HG03457 (cell line): ENCODE measurements around the gene METRNL.
"Not testable (repeated sequence)": the region's sequence is repeated elsewhere in the genome, so short reads cannot be mapped to it uniquely, and the experiment has no call there.

ENCODE experiments used
- ATAC-seq: cut with Tn5 transposase; IDR thresholded peaks from one replicate; pipeline ENCODE4 v1.9.1; 2021; ENCODE audit warnings: moderate number of reproducible peaks; ENCODE audit not compliant: unreplicated experiment

Gene METRNL, protein sequence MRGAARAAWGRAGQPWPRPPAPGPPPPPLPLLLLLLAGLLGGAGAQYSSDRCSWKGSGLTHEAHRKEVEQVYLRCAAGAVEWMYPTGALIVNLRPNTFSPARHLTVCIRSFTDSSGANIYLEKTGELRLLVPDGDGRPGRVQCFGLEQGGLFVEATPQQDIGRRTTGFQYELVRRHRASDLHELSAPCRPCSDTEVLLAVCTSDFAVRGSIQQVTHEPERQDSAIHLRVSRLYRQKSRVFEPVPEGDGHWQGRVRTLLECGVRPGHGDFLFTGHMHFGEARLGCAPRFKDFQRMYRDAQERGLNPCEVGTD

DNA sequence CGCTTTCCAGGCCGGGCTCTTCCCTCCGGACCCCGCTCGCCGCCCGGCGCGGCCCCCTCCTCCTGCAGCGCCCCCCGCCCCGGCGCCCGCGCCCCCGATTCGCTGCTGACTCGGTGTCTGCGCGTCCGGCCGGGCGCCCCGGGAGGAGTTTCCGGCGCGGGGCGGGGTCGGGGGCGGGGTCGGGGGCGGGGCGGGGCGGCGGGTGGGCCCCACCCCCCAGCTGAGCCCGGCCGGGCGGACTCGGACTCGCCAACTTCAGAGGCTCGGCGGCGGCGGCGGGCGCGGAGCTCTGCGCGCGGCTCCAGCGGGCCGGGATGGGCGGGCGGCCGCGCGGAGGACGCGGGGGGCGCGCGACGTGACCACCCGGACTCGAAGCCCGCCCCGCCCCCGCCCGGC lies at the start of gene METRNL:
METRNL (plus strand) TSS at position 258 of the 396 bp plus-strand sequence. CDS start 207 bp downstream, outside the sequence.
- no peak for ATAC-seq

DNA sequence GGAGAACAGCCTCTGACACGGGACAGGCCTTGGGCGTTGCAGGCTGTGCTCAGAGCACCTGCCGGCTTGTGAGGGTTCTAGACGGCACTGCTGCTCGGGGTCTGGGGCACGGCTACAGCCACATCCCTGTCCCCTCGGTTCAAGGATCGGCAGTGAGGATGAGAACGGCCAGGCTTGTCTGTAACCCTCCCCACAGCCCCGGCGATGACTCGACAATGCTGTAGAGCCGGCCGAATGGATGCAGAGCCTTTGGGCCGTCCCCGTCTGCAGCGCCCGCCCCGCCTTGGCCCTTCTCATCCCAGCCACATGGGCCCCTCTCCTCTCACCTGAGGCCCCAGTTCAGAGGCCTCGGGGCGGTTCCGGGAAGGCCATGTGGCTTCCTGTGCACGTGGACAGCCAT lies 49.0 kb upstream of the METRNL start:
- ATAC-seq: no peak

DNA sequence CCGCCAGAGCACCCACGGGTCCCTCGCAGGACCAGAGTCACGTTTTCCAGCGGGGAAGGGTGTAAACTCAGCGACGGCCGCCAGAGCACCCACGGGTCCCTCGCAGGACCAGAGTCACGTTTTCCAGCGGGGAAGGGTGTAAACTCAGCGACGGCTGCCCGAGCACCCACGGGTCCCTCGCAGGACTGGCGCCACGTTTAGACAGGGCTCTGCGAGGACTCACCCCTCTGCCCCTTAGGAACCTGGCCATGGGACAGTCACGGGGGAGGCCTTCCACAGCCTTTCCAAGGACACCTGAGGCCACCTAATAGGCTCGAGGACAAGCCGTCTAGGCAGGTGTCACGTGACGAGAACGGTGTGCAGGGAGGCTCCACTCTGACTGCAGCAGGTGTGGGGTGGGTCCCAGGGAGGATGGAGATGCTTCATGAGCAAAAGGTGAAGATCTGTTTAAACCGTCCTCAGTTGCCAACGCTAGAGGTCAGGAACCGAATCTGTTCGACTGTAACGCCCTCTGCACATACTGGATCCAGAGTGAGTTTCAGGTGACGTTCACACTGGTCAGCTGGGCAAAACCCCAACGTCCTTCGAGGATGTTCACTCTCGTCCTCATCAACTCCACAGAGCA lies 48.0 kb upstream of the METRNL start:
- no peak for ATAC-seq

DNA sequence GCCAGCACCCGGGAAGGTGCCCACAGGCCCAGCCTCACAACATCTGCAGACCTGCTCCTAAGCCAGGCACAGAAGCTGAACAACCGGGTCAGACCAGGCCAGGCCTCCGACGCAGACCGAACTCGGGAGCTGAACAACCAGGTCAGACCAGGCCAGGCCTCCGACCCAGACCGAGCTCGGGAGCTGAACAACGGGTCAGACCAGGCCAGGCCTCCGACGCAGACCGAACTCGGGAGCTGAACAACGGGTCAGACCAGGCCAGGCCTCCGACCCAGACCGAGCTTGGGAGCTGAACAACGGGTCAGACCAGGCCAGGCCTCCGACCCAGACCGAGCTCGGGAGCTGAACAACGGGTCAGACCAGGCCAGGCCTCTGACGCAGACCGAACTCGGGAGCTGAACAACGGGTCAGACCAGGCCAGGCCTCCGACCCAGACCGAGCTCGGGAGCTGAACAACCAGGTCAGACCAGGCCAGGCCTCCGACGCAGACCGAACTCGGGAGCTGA lies 47.4 kb upstream of the METRNL start:
- not testable (repeated sequence) for ATAC-seq

DNA sequence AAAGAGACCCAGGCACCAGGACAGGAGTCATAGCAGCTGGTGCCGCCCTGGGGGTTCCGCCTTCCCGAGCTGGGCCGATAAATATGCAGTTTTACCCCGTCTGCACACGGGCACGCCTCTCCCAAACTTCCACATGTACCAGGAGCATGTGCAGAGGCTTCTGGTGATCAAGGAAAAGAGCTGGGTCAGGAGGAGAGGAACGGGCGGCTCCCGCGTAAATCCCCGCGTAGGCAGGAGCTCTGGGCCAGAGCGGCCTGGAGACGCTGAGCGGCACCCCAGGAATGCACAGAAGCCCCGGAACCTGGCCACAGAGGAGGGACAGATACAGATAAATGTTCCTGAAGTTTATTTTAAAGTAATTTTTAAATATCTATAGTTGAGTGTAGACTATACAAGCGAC lies 46.6 kb upstream of the METRNL start:
- ATAC-seq: no peak

DNA sequence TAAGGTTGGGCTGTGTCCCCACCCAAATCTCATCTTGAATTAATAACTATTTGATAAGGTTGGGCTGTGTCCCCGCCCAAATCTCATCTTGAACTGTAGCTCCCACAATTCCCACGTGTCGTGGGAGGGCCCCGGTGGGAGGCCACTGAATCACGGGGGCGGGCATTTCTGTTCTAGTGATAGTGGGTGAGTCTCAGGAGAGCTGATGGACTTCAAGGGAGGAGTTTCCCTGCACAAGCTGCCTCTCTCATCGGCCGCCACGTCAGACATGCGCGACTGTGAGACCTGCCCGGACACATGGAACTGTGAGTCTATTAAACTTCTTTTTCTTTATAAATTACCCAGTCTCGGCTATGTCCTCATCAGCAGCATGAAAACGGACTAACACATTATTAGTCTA lies 44.9 kb upstream of the METRNL start:
- ATAC-seq: no peak

DNA sequence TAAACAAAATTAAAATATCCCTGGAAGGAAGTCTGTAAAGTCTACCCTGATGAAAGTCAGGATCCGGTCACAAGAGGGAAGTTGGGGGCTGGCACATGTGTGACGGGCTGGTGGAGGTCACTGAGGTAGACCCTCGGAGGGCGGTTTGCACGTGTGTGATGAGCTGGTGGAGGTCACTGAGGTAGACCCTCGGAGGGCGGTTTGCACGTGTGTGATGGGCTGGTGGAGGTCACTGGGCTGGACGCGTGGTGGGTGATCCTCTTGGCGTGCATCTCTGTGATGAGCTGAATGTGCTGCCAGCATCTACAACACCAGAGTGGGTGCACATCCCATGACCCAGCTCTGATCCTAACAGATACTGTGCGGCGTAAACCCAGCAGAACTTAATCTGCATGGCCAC lies 43.7 kb upstream of the METRNL start:
- no peak for ATAC-seq

DNA sequence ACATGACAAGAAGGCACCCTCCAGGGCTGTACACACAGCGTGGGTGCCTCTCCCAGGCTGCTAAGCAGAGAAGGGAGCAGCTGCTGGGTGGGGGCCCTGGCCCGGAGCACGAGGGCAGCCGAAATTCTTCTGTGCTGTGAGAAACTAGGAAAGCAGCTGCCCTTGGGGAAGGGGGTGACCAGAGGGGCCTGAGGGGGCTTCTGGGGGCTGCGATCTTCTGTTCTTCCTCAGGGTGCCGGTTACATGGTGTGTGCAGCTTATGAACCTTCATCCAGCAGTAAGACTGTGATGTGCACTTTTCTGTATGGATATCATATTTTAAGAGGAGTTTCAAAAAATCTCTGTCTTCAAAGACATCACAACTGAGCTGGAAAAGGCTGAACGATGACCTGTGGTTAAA lies 43.2 kb upstream of the METRNL start:
- no peak for ATAC-seq

DNA sequence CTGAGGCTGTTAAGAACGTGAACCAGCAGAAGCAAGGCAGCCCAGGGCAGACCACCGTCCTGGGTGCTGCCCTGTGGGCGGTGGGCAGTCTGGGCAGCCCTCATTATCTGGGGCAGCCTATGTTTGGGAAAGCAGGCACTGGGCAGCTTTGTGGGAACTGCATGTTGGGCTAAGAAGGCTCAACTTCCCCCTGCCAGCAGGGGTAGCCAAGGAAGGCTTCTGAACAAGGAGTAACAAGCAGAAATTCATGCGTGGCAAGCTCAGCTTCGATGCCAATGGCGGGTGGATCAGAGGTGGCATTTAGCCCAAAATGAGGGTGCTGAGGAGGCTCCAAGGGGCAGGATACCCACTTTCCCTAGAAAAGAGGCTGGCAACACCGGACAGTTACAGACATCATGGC lies 42.7 kb upstream of the METRNL start:
- ATAC-seq: no peak

DNA sequence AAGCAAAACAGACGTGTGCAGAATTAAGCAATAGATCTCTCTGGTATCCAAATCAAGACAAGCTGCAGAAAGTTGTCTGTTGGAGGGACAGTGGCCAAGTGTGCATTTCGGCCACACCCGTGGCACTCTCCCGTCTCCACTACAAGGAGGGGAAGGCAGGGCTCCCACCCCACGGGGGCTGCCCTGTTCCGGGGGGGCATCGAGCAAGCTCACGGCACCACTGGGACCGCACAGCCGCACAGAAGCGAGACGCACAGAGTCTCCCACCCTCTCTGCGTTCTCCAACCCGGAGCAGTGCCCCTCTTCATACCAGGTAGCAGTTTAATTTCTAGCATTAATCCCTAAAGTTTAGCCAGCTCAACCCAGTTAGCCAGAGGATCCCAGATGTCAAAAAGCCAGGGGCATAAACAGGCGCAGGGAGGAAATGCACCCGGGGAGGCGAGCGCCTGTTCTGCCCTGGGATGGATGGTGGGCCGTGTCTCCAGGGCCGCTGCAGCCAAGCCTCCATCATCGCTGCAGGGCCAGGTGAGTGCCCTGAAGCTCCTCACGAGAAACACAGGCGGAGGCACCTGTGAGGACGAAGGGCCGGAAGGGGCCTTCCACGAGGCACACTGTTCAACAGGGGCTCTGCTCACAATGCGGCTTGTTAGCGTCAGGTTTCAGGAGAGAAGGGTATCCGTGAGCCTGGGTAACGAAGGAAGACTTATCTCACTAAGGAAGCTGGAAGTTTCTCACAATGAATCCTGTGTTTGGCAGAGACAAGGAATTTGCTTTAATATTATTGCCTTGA lies 42.1 kb upstream of the METRNL start:
- ATAC-seq: no peak

DNA sequence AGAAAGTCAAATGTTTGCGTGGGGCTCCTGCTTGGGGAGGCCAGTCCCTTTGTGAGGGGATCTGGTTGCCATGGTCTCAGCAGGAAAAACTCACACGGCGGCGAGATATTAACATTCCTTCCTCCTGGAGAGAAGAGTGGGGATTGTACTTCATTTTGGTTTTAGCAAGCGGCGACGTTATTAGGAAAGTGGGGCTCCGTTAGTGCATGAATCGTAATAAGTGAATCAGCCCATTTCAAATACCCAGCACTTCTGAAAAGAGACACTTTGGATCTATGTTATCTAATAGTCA lies 41.6 kb upstream of the METRNL start:
- no peak for ATAC-seq

DNA sequence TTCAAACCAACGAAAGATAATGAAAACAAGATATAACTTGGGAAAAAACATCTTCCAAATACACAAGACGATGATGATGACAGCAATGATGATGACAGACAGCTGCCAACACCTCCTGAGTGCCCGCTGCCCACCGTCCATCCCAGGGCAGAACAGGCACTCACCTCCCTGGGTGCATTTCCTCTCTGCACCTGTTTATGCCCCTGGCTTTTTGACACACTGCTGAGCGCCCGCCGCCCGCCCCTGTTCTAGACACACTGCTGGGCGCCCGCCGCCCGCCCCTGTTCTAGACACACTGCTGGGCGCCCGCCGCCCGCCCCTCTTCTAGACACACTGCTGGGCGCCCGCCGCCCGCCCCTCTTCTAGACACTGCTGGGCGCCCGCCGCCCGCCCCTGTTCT lies 40.4 kb upstream of the METRNL start:
- not testable (repeated sequence) for ATAC-seq

DNA sequence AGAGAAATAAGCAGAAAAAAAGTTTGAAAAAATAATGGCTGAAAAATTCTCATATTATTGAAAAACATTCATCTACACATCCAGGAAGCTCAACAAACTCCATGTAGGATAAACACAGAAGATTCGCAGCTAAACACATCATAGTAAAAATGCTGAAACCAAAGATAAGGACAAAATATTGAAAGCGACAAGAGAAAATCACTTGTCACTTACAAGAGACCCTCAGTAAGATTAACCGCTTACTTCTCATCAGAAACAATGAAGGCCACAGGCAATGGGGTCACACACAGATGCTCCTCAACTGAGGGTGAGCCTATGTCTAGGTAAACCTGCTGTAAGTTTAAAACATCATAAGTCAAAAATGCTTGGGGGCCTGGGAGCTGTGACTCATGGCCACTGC lies 38.1 kb upstream of the METRNL start:
- ATAC-seq: no peak

DNA sequence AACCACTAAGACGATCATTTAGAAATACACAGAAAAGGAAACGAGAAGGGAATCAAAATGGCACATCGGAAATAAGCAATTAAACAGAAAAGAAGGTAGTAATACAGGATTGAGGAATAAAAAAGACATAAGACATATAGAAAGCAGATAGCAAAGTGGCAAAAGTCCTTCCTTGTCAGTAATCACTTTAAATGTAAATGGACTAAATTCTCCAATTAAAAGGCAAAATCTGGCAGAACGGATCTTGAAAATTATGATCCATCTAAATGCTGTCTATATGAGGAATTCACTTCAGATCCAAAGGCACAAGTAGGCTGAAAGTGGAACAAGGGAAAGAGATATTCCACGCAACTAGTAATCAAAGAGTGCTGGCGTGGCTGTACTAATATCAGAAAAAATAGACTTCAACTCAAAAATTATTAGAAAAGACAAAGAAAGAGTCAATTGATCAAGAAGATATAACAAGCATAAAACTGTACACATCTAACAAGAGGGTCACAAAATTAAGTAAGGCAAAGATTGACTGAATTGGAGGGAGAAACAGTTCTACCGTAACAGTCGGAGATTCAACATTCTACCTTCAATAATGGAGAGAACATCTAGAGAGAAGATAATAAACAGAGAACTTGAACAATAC lies 36.8 kb upstream of the METRNL start:
- ATAC-seq: no peak

DNA sequence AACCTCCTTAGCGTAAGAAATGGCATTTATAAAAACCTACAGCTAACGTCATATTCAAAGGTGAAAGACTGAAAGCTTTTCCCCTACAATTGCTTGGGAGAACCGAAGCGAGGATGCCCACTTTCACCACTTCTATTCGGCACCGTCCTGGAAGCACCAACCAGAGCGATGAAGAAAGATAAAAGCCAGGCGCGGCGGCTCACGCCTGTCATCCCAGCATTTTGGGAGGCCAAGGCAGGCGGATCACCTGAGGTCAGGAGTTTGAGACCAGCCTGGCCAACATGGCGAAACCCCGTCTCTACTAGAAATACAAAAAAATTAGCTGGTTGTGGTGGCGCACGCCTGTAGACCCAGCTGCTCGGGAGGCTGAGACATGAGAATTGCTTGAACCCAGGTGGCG lies 34.9 kb upstream of the METRNL start:
- ATAC-seq: not testable (repeated sequence)

DNA sequence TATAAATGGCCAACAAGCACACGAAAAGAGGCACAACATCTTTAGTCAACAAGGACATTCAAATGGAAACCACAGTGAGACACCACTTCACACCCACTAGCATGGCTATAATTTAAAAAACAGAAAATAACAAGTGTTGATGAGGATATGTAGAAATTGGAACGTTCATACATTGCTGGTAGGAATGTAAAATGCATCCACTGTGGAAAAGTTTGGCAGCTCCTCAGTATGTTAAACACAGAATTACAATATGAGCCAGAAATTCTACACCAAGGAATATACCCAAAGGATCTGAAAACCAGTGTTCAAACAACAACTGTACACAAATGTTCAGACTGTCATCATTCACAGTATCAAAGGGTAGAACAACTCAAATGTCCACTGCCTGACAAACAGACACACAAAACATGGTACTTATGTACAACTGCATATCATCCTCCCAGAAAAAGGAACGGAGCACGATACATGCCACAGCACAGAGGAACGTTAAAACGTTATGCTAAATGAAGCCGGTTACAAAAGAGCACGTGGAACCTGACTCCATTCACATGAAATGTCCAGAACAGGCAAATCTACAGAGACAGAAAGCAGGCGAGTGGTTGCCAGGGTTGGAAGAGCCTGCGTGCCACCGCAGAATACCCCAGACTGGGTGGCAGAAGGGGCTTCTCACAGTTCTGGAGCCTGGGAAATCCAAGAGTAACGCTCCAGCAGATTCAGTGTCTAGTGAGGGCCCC lies 32.8 kb upstream of the METRNL start:
- no peak for ATAC-seq

DNA sequence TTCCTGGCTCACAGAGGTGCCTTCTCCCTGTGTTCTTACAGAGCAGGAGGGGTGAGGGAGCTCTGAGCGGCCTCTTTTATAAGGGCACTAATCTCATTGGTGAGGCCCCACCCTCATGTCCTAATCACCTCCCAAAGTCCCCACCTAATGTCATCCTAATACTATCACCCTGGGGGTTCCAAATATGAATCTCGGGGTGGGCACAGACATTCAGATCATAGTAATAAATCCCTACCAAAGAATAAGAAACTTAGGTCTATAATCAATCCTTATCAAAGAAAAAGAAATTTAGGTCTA lies 32.3 kb upstream of the METRNL start:
- ATAC-seq: no peak

DNA sequence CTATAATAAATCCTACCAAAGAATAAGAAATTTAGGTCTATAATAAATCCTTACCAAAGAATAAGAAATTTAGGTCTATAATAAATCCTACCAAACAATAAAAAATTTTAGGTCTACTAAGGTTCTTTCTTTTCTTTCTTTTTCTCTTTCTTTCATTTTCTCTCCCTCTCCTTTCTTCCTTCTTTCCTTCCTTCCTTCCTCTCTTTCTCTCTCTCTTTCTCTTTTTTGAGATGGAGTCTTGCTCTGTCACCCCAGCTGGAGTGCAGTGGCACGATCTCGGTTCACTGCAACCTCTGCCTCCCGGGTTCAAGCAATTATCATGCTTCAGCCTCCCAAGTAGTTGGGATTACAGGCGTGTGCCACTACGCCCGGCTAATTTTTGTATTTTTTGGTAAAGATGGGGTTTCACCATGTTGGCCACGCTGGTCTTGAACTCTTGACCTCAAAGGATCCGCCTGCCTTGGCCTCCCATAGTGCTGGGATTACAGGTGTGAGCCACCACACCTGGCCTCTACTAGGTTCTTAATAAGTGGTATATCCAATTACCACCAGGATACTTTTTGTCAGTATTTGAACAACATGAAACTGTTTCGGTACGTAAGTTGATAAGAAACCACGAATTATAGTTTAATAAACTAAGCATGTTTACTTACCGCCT lies 31.5 kb upstream of the METRNL start:
- not testable (repeated sequence) for ATAC-seq

DNA sequence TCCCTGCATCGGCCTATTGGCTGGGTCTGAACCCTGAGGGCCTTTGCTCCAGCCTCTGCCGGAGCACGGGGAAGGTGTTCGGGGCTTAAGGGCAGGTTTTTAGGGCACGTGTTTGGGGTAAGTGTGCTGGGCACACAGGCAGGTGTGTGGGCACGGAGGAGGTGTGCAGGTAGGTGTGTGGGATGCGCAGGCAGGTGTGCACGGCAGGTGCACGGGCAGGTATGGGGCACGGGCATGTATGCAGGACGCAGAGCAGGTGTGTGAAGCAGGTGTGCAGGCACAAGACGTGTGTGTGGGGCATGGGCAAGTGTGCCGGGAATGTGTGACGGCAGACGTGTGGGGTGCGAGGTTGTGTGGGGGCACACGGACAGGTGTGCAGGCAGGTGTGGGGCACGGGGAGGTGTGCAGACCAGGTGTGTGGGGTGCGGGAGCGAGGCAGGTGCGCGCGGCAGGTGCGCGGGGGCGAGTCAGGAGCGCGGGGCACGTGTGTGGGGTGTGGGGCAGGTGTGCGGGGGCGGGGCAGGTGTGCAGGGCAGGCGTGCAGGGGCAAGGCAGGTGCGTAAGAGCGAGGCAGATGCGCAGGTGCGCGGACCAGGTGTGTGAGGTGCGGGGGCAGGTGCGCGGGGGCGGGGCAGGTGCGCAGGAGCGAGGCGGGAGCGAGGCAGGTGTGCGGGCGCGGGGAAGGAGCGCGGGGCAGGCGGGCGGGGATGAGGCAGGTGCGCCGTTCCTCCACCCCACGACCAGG lies 28.6 kb upstream of the METRNL start:
- ATAC-seq: no peak
